GM23338 (cell line): ENCODE data around the gene INPP1. TPM values are rescaled to one million over a fixed set of nuclear protein-coding genes. Genes with fewer than 3 reads are reported as not detected.

ENCODE experiments used
- ATAC-seq: fragments of 200-7000 bp; cut with Tn5 transposase; 3 replicates; pipeline ENCODE4 v1.9.1; 2020
- DNase-seq: peaks from one replicate; pipeline ENCODE4 v3.0.0-alpha.2; 2015; ENCODE audit warnings: low spot score
- H2AFZ ChIP-seq: fragments of 200-600 bp; sonication (generic); 2 replicates; pipeline ENCODE4 v1.8.0; 2016; ENCODE audit warnings: antibody characterized with exemption, mild to moderate bottlenecking, moderate library complexity
- H3F3A ChIP-seq: fragments of 200-600 bp; sonication (generic); replicated peaks from 2 replicates; pipeline ENCODE4 v1.8.0; 2017; ENCODE audit warnings: antibody characterized with exemption, mixed run types, low read depth
- H3K27ac ChIP-seq: fragments of 200-600 bp; sonication (generic); 2 replicates; pipeline ENCODE4 v1.6.1; 2016; ENCODE audit warnings: low read depth
- H3K27me3 ChIP-seq: fragments of 200-600 bp; sonication (generic); 2 replicates; pipeline ENCODE4 v1.8.0; 2016; ENCODE audit warnings: mild to moderate bottlenecking, mixed run types, moderate library complexity; ENCODE audit not compliant: insufficient read depth
- H3K36me3 ChIP-seq: fragments of 200-600 bp; sonication (generic); 2 replicates; pipeline ENCODE4 v1.8.0; 2016; ENCODE audit warnings: mild to moderate bottlenecking; ENCODE audit not compliant: insufficient read depth
- H3K4me1 ChIP-seq: fragments of 200-600 bp; sonication (generic); 2 replicates; pipeline ENCODE4 v1.8.0; 2016; ENCODE audit warnings: mild to moderate bottlenecking, moderate library complexity; ENCODE audit not compliant: insufficient read depth
- H3K4me2 ChIP-seq: fragments of 200-600 bp; sonication (generic); 2 replicates; pipeline ENCODE4 v1.7.1; 2017; ENCODE audit warnings: mixed run types
- H3K4me3 ChIP-seq: fragments of 200-600 bp; sonication (generic); 2 replicates; pipeline ENCODE4 v1.6.1; 2016; ENCODE audit warnings: mixed run types
- H3K79me2 ChIP-seq: fragments of 200-600 bp; sonication (generic); replicated peaks from 2 replicates; pipeline ENCODE4 v1.8.0; 2017; ENCODE audit warnings: mild to moderate bottlenecking; ENCODE audit not compliant: insufficient read depth
- H3K9me2 ChIP-seq: fragments of 200-600 bp; sonication (generic); 2 replicates; pipeline ENCODE4 v1.8.0; 2017; ENCODE audit not compliant: insufficient read depth
- H4K20me1 ChIP-seq: fragments of 200-600 bp; sonication (generic); replicated peaks from 2 replicates; pipeline ENCODE4 v1.8.0; 2017; ENCODE audit warnings: mild to moderate bottlenecking; ENCODE audit not compliant: insufficient read depth
- H3K27ac Mint-ChIP-seq: 2 replicates; pipeline ENCODE4 v1.8.0; 2020; ENCODE audit warnings: inconsistent platforms, mild to moderate bottlenecking, moderate library complexity, mixed read lengths
- H3K27me3 Mint-ChIP-seq: 3 replicates; pipeline ENCODE4 v1.8.0; 2022; ENCODE audit warnings: low read depth, mild to moderate bottlenecking, moderate library complexity, mixed read lengths, inconsistent platforms; ENCODE audit not compliant: insufficient read depth, poor library complexity
- H3K36me3 Mint-ChIP-seq: 3 replicates; pipeline ENCODE4 v1.8.0; 2021; ENCODE audit warnings: low read depth, mild to moderate bottlenecking, inconsistent platforms, moderate library complexity, mixed read lengths
- H3K4me1 Mint-ChIP-seq: 3 replicates; pipeline ENCODE4 v1.8.0; 2020; ENCODE audit warnings: mild to moderate bottlenecking, inconsistent platforms, mixed read lengths
- H3K4me3 Mint-ChIP-seq: 3 replicates; pipeline ENCODE4 v1.8.0; 2021; ENCODE audit warnings: moderate library complexity, mild to moderate bottlenecking, inconsistent platforms, mixed read lengths
- H3K9me3 Mint-ChIP-seq: 3 replicates; pipeline ENCODE4 v1.8.0; 2020; ENCODE audit warnings: moderate library complexity, mild to moderate bottlenecking, inconsistent platforms, mixed read lengths
- CREB1 ChIP-seq: fragments of 250-450 bp; sonication (Bioruptor Pico); IDR thresholded peaks from 2 replicates; pipeline ENCODE4 v1.5.0; 2020; ENCODE audit warnings: low read depth, mild to moderate bottlenecking, moderate library complexity
- CTCF ChIP-seq, 2 experiments: fragments of 200-600 bp in 1 of 2; sonication (generic) in 1 of 2; conservative IDR thresholded peaks; 2 replicates each; pipeline versions ENCODE4 v1.5.1 to v1.6.1; 2016 to 2017; ENCODE audit warnings: antibody characterized with exemption in 2 of 2, low read depth in 2 of 2, mild to moderate bottlenecking in 2 of 2, moderate library complexity in 1 of 2
- EZH2 ChIP-seq: fragments of 200-600 bp; sonication (generic); IDR thresholded peaks from one replicate; pipeline ENCODE4 v1.8.0; 2017; ENCODE audit warnings: antibody characterized with exemption, mild to moderate bottlenecking, low read depth; ENCODE audit not compliant: unreplicated experiment
- EZH2phosphoT487 ChIP-seq: fragments of 200-600 bp; sonication (generic); IDR thresholded peaks from one replicate; pipeline ENCODE4 v1.8.1; 2018; ENCODE audit warnings: antibody characterized with exemption; ENCODE audit not compliant: unreplicated experiment
- JUNB ChIP-seq: IDR thresholded peaks from one replicate; pipeline ENCODE4 v1.6.1; 2016; ENCODE audit warnings: antibody characterized with exemption; ENCODE audit not compliant: unreplicated experiment
- ZNF114 ChIP-seq: fragments of 250-450 bp; sonication (Bioruptor Pico); IDR thresholded peaks from 2 replicates; pipeline ENCODE4 v1.5.0; 2020; ENCODE audit warnings: mild to moderate bottlenecking, moderate library complexity
- ZNF331 ChIP-seq: fragments of 250-450 bp; sonication (Bioruptor Pico); IDR thresholded peaks from 2 replicates; pipeline ENCODE4 v1.5.0; 2020; ENCODE audit warnings: low read depth, mild to moderate bottlenecking, moderate library complexity
- ZNF462 ChIP-seq: fragments of 250-450 bp; sonication (Bioruptor Pico); IDR thresholded peaks from 2 replicates; pipeline ENCODE4 v1.5.0; 2020; ENCODE audit warnings: mild to moderate bottlenecking, moderate library complexity
- polyA plus RNA-seq: library from polyadenylated mRNA; unstranded; fragments of >200 nt; fragmentation: Nextera tagmentation; extraction: Ambion mirVana; gene quantifications from 2 replicates; pipeline ENCODE4 v1.2.1, GENCODE V29; 2016
- total RNA-seq: library from RNA; depleted of rRNA; stranded (reverse); fragments of >200 nt; shearing (Covaris generic); gene quantifications from 2 replicates; pipeline ENCODE4 v1.2.3, GENCODE V29; 2014

The INPP1 gene
- total and polyA plus RNA-seq, 2 experiments from 2014 or later, result 2.6 to 6.5 TPM

GRCh38 chr2:190313880-190314279 lies 29.5 kb upstream of the INPP1 start:
- Histone ChIP-seq H3K9me2 (no peaks in the 10 kb centered on the region), H4K20me1 (peaks cover 2% of the 10 kb centered on the region; the same call in 1 of the 2 replicates), H3K79me2 (peaks cover 57% of the 10 kb centered on the region), H3K4me1 (peaks cover 7% of the 10 kb centered on the region), H3K4me3 (no peak overlapping the region), H3K36me3 (peaks cover 13% of the 10 kb centered on the region; the same call in 1 of the 2 replicates), H3F3A (no peaks in the 10 kb centered on the region), H3K4me2 (no peak overlapping the region), H2AFZ (no peak overlapping the region), H3K27ac (no peak overlapping the region), H3K27me3 (no peaks in the 10 kb centered on the region)
- Mint-ChIP-seq H3K4me3 (no peak overlapping the region), H3K4me1 (peaks cover 12% of the 10 kb centered on the region), H3K27me3 (peaks cover 4% of the 10 kb centered on the region), H3K27ac (no peak overlapping the region), H3K36me3 (peaks cover 7% of the 10 kb centered on the region), H3K9me3 (no peaks in the 10 kb centered on the region)
- DNase-seq (no peak), ATAC-seq (no peak)
- TF ChIP-seq ZNF462 (CRISPR knock-in tag), result no peak
- no peak for TF ChIP-seq EZH2phosphoT487
- no peak for TF ChIP-seq ZNF114 (CRISPR knock-in tag)

- H3K4me3 ChIP-seq, result no peak overlapping the region
- H2AFZ ChIP-seq, result no peak overlapping the region
- no peaks in the 10 kb centered on the region for H3K9me3 Mint-ChIP-seq
- H3K36me3 Mint-ChIP-seq, result no peaks in the 10 kb centered on the region; the same call in 1 of the 3 replicates
- peaks cover 8% of the 10 kb centered on the region for H3K4me1 ChIP-seq
- H3K27ac Mint-ChIP-seq, result no peak overlapping the region
- no peaks in the 10 kb centered on the region for H3K9me2 ChIP-seq
- H4K20me1 ChIP-seq, result peaks cover 2% of the 10 kb centered on the region; the same call in 1 of the 2 replicates
- ATAC-seq (no peak), DNase-seq (no peak)
- no peaks in the 10 kb centered on the region for H3K27me3 ChIP-seq
- H3F3A ChIP-seq, result 0 out of 2 replicates have a peak, but pooled peaks cover 4% of the 10 kb centered on the region
- H3K27me3 Mint-ChIP-seq, result peaks cover 4% of the 10 kb centered on the region
- H3K27ac ChIP-seq, result no peak overlapping the region
- no peak overlapping the region for H3K4me3 Mint-ChIP-seq
- H3K36me3 ChIP-seq, result peaks cover 5% of the 10 kb centered on the region; the same call in 1 of the 2 replicates
- peaks cover 59% of the 10 kb centered on the region for H3K79me2 ChIP-seq
- H3K4me2 ChIP-seq, result no peak overlapping the region
- H3K4me1 Mint-ChIP-seq, result peaks cover 13% of the 10 kb centered on the region
- TF ChIP-seq EZH2, result no peak
- TF ChIP-seq ZNF331 (CRISPR knock-in tag), result no peak
- no peak for TF ChIP-seq CREB1
- TF ChIP-seq JUNB, result no peak
- TF ChIP-seq CTCF (conservative IDR thresholded peaks at IDR 0.05; ENCODE audit: low read depth in 2 of 2), result no peak
Observed at GRCh38 chr2:190315273-190315672, 28.1 kb upstream of the INPP1 start.
